Islet precursor cell (in vitro differentiated cells): Measurements from ENCODE around the gene CNOT1.
"Not testable (repeated sequence)": the region's sequence is repeated elsewhere in the genome, so short reads cannot be mapped to it uniquely, and the experiment has no call there.

Experiments
- DNase-seq: peaks from one replicate; pipeline ENCODE4 v3.0.0-alpha.2; 2018

CNOT1 gene

DNA sequence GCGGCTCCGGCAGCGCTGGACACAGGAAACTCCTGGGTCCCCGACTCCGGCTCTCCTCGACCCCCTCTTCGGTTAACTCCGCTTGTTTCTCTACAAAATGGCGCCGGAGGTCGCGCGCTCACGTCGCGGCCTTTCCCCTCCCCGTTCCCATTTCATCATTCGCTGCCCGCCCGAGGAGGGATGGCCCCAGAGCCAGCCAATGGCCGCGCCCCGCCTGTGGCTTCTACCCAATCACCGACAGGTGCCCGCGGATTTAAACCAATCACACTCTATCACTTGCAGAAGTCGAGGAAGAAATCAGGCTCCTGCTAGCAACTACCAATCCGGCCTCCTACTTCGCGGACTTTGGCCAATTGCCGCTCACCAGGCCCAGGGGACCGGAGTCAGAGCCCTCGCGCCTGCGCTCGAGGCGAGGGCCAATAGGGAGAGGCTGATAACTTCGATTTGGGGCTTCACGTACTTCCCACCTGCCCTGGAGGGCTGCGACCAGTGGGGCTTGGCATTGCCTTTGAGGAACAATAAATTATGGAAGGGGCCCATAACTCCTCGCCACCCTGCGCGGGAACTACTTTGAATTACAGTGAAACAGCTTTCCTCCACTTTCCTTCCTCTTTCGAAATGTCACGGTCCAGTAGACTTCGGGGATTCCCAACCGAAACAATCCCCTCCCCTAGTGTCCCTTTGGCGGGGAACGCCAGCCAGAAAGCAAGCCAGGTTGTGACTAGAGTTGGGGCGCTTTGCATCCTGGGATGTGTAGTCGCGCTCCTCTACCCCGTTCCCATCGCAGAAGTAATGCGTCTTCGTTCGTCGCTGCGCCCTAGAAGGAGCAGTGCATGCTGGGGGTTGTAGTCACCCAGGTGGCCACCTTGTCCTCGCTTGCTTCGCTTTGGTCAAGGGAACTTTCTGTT is at the start of gene CNOT1:
Gene CNOT1 (minus strand): TSS at position 94 of the 908 bp plus-strand sequence. CDS start 30,489 bp downstream, outside the sequence.
- DNase-seq: peak; percentile 100

DNA sequence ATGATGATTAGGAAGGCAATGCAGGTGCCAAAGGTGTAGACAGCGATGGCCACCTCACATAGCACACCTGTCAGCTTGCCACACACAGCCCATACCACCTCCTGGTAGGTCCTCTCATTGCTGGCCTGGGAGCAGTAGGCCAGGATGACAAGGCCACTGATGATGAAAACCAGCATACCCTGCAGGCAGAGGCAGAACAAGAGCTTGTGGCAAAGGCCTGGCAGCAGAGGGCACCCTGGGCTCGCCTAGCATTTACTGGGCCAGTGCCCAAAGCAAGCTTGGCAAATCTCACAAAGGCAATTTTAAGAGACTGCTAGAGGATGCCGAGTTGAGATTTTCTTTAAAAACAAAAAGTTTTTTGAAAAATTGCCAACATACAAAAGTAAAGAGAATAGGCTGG is 49.1 kb upstream of the CNOT1 start:
- no peak for DNase-seq

DNA sequence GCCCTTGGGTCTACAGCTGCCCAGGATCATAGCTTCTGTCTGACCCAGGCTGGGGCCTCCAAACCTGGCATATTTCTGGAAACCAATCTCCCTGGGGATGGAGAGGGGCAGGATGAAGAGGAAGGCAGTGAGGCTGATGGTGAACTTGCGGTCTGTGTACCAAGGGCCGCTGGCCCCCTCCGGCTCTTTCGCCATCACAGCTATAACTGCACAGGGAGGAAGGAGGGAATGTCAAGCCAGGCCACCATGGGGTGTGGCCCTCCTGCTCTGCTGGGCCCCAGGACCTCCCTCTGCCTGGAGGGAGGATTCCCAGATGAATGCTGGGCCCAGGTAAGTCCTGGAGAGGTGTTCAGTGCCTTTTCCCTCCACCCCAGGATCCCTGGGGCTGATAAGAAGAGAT is 48.6 kb upstream of the CNOT1 start:
- no peak for DNase-seq

DNA sequence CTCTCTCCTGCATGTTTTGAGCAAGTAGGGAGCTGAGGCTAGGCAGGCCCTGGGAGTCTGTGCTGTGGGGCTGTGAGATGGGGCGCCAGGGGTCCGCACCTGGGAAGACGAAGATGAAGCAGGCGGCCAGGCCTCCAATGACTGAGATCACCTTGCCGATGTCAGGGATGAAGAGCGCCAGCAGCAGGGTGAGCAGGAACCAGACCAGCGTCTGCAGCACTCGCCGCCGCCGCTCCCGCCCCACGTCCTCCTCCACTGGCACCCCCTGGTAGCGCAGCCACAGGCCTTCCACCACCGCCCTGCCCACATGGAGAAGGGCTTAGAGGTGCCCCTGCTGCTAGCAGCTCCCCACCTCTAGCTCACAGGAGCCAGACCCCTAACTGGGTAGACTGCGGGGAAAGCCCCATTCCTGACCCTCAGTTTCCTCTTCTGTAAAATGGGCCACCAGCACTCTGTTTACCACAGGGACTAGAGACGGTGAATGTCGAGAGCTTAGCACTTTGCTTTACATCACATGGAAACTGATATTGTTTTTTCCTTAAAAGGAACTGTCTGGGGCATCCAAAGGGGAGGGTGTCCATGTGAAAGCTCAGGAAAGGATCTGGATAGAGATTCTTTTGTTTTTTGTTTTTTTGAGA is 41.4 kb upstream of the CNOT1 start:
- no peak for DNase-seq

DNA sequence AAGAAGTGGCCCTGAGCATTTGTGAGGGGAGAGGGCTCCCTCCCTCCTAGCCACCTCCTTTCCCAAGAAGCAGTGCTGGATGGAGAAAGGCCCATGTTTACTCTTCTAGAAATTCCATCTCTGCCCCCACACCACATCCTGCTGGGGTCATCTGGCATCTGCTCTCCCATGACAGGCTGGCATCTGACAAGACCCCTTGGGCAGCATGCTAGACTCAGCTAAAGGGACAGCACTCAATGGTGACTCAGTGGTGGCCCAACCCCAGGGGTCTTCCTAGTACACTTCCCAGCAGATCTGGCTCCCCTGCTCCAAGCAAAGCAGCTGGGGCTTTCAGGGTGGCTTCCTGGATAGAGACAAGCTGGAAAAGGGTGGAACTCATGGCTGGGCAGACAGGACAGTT is 40.6 kb upstream of the CNOT1 start:
- DNase-seq: no peak

DNA sequence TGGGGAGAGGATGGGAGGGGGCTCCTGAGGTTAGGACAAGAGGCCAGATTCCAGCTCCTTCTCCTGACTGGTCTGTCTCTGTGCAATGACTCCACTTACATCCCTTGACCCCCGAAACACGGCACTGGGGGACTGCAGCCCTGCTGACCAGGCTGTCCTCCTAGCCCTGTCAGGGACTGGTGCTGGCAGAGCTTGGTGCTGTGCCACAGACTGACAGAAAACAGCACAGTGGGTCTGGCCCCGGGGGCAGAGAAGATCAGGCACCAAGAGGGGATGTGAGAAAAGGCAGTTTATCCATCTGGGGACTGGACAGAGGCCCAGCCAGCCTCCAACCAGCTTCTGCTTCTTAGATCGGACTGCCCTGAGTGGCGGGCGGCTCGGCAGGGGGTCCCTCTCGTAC is 35.6 kb upstream of the CNOT1 start:
- no peak for DNase-seq

DNA sequence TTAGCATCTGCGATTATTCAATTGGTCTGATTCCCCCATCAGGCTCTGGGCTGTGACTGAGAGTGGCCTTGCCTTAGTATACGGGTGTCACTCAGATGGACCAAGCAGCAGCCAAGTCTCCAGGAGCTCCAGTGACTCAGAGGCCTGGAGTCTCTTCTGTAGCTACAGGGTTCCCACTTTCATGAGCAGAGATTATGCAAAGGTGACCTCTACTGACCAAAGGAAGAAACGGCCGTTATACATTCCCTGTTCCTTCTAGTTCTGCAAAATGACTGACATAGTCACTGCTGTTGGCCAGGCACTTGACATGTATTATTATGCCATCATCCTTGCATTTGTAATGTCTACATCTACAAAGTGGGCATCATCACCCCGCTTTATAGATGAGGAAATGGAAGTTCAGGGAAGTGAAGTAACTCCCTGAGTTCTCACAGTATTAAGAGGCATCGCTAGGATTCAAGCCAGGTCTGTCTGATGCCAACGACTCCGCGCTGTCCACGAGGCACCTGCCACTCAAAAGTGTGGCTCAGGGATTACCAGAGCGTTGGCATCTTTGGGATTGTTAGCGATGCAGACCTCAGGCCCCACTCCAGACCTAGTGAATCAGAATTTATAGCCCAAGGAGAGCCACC is 31.7 kb upstream of the CNOT1 start:
- DNase-seq: peak; percentile 90

DNA sequence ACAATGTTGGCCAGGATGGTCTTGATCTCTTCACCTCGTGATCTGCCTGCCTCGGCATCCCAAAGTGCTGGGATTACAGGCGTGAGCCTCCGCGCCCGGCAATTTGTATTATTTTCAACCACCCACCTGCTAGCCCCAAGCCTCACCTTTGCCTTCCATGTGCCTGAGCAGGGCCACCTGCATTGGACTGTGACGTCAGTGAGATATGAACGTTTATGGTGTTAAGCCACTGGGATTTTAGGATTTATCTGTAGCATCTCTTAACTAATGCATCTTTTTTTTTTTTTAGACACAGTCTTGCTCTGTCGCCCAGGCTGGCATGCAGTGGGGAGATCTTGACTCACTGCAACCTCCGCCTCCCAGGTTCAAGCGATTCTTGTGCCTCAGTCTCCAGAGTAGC is 30.3 kb upstream of the CNOT1 start:
- not testable (repeated sequence) for DNase-seq

DNA sequence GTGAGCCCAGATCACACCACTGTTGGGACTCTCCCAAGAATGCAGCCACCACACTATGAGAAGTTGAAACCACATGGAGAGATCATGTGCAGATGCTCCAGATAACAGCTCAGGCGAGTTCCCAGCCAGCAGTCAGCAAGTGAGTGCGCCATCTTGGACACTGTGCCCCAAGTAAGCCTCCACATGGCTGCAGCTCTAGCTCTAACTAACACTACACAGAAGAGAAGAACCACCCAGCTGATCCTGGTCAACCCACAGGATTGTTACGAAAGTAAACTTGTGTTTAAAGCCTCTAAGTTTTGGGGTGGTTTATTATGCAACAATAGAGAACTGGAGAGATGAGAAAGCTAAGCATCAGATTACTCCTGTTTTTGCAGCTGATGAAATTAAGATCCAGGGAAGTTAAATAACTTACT is 29.2 kb upstream of the CNOT1 start:
- no peak for DNase-seq

DNA sequence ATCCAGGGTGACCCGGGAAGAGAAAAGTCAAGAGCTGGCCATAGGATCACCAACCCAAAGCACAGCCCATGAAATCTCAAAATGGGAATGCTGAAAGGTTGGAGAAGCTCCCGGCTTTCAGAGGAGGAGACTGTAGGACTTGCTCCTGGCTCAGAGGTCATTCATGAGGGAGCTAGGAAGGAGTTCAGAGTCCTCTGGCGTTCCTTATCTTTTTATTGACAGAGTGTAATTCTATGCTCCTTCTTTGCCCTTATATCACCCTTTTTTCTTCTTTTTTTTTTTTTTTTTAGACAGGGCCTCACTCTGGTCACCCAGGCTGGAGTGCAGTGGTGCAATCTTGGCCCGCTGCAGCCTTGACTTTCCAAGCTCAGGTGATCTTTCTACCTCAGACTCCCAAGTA is 27.3 kb upstream of the CNOT1 start:
- no peak for DNase-seq

DNA sequence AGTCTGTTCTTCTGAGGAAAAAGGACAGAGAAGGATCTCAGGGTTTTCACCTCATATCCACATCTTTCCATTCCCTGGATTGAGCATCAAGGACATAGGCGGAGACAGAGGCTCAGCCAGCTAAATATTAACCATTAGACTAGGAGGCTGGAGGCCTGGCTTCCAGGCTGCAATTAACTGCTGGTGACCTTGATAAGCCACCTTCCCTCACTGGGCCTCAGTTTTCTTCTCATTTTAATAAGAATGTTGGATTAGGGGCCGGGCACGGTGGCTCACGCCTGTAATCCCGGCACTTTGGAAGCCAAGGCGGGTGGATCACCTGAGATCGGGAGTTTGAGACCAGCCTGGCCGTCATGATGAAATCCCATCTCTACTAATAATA is 25.6 kb upstream of the CNOT1 start:
- no peak for DNase-seq

DNA sequence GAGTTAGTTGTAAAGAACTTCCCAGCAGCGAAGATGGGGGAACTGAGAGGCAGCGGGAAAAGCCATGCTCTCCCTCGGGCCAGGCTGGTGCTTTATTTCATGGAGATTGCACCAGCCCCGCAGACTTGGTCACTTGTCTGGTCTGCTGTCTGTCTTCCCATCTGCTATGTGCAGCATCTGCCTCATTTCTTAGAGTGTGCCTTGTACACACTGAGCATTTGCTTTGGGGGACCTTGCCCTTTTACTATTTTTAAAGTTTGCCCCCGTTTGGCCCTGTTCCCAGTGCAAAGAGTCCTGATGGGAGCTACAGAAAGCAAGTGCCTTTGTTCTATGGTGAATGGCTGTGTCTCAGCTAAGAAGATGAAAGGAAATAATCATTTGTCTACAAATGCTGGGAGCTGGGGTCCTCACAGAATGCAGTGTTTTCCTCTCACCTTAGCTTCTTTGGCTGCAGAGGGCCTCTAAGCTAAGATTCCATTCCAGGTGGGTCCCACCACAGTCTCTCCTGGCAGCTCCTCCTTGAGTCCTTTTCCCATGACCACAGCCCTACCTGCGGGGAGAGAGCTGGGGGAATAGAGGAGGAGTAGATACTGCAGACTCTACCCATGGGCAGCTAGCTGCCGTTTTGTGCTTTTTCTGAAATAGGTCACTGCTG is 25.1 kb upstream of the CNOT1 start:
- DNase-seq: no peak

DNA sequence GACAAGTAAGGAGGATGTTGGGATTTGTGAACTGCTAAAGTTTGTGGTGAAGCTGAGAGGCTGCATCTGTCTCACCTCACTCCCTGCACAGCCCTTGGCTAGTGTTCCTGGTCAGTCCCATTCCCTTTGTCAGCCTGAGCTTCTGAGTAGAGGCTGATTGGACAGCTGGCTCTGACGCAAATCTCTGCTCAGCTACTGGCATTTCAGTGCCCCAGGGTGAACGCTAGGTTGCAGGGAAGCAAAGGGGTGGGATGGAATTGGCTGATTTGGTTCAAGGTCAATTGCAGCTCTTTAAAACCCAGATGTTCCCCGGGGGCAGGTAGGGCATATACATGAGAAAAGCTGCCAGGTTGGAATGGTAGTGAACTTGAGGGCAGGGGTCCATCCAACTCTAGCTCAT is 23.1 kb upstream of the CNOT1 start:
- peak; percentile 93 for DNase-seq

DNA sequence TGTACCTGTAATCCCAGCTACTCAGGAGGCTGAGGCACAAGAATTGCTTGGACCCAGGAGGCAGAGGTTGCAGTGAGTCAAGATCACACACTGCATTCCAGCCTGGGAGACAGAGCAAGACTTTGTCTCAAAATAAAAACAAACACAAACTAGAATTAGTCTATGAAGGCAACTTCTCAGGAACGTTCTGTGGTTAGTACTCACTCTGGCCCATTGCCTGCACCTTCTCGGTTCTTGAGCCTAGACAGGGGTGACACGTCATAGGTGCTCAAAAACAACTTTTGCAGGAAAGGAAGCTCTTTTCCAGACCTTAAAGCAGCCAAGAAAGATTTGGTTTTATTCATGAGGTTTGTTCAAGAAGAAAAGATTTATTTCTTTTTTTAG is 22.3 kb upstream of the CNOT1 start:
- DNase-seq: no peak

DNA sequence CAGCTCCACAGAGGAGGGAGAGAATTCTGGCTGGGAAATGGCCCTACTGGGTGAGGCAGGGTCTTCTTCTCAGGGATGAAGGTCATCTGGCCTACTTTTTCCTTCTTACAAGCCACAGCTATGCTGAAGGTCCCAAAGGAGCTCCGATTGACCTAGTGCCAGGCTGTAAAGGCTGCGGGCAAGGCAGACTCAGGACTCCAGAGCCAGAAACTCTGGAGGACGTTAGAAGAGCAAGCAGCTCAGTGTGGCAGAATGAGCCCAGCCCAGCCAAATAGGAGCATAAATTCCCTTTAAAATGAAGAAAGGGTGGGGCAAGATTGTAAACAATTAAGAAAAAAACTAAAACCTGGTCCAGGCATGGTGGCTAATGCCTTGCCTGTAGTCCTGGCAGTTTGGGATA is 20.1 kb upstream of the CNOT1 start:
- no peak for DNase-seq

DNA sequence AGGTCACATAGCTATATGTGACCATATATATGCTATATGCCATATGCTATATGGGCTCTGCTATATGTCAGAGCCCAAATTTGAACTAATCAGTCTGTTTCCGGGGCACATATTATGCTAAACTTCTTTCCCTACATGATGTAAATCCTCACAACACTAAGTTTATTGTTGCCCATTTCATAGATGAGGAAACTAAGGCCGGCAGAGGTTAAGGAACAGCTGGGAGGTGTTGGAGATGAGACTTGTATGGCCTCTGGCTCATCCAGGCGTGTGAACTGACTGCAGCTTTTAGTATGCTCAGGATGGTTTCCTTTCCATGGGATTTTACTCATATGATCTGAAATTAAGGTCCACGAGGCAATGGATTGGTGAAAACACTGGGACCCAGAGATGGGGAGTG is 17.5 kb upstream of the CNOT1 start:
- no peak for DNase-seq

DNA sequence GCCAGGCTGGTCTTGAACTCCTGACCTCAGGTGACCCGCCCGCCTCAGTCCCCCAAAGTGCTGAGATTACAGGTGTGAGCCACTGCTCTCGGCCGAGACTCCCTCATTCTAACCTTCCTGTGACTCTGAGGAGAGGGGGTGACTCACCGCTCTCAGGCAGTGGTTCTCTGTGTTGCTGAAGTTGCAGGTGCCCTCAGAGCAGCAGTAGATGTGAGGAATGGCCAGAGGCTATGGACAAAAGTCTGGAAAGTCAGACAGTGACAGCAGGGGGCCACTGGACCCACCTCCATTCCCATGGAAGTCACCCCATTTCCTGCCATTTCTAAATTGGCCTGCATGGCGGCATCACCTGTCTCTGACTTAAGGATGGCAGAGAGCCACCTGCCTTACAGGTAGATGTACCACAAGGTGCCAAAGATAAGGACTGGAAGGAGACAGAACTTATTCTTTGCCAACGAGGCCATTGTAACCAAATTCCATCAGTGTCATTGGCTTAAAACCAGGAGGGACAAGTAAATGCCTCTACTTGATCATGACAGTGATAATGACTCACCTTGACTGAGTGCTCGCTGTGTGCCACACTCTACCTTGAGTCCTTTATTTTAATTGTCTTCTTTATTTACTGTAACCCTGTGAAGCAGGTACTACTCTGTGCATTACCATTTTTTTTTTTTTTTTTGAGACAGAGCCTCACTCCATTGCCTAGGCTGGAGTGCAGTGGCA is 15.3 kb upstream of the CNOT1 start:
- peak; percentile 71 for DNase-seq

DNA sequence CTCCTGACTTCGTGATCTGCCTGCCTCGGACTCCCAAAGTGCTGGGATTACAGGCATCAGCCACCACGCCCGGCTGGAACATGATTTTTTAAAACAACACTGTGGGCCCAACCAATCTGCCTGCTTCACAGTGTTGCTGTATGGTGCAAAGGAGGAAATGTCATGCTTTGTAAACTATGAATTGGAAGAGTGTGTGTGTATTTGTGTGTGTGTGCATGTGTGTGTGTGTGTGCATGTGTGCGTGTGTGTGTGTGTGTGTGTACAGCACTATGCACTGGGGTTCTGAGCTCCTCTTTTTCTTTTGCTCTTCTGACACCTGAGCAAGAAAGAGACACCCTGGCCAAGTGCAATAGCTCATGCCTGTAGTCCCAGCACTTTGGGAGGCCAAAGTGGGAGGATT is 14.5 kb upstream of the CNOT1 start:
- no peak for DNase-seq

DNA sequence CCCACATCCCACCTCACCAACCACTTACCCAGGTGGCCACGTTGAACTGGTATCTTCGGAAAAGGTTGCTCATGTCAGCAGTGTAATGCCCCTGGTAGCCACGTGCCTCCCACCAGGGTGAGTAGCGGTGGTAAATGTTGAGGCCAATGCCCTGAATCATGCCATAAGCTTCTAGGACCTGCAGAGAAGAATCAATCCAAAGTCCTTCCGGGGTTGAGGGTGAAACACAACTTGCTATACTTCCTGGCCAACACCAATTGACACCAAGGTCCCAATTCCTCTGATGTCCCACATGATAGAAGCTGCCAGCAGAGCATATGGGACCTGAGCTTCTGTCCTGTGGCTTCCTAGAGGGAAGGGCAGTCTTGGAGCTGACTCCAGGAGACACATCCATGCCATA is 11.3 kb upstream of the CNOT1 start:
- DNase-seq: no peak

DNA sequence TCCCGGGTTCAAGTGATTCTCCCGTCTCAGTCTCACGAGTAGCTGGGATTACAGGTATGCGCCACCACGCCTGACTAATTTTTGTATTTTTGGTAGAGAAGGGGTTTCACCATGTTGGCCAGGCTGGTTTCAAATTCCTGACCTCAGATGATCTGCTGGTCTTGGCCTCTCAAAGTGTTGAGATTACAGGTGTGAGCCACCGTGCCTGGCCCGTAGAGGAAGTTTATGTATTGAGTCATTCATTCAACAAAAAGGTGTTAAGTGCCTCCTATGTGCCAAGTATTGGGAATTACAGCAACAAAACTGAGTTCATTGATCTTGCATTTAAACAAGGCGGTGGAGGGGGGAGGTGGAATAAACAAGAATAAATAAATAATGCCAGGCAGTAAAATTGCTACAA is 10.2 kb upstream of the CNOT1 start:
- no peak for DNase-seq

DNA sequence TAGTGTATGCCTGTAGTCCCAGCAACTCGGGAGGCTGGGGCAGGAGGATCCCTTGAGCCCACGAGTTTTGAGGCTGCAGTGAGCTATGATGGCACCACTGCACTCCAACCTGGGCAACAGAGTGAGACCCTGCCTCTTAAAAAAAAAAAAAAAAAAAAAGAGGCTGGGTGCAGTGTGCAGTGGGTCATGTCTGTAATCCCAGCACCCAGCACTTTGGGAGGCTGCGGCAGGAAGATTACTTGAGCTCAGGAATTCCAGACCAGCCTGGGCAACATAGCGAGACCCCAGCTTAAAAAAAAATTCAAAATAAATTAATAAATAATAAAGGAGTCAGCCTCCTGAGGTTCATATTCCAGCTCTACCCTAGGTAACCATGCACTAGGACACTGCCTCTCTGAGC is 9.6 kb upstream of the CNOT1 start:
- DNase-seq: no peak

DNA sequence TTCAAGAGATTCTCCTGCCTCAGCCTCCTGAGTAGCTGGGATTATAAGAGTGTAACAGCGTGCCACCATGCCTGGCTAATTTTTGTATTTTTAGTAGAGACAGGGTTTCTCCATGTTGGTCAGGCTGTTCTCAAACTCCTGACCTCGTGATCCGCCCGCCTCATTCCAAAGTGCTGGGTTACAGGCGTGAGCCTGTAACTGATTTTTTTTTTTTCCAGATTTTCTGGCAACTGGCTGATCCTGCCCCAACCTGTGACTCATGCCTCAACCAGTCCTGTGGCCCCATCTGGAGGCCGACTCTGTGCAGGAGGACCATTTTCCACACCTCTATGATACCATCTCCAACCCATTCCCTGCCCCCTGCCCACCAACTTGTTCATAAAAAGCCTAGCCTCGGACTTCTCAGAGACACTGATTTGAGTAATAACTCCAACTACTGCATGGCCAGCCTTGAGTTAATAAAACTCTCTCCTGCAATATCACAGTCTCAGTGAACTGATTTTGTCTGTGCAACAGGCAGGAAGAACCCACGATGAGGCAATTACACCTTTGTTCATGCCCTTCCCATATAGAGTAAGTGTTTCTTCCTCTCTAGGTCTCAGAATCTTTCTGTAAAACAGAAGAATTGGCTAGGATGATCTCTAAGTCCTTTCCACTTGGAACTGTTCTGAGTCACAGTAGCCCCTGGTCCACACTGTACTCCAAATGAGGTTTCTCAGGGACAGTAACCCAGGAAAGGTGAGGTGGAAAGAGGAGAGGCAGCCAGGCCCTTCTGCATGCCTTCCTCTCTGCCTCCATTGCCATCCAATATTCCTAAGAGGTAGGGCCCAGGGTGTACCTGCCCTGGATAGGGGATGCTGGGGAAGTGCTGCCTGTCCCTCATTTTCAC is 8.8 kb upstream of the CNOT1 start:
- DNase-seq: peak; percentile 92
